Fibroblast of villous mesenchyme (primary cell): ENCODE measurements around the gene FGFBP1. TPM values are rescaled to one million over a fixed set of nuclear protein-coding genes. Genes with fewer than 3 reads are reported as not detected.
"Not testable (repeated sequence)": the region's sequence is repeated elsewhere in the genome, so short reads cannot be mapped to it uniquely, and the experiment has no call there.

Experiments
- DNase-seq: peaks from one replicate; pipeline ENCODE4 v3.0.0-alpha.2; 2010; ENCODE audit warnings: low read depth
- H3K4me3 ChIP-seq: 2 replicates; pipeline ENCODE4 v1.5.1; 2011; ENCODE audit warnings: low read depth, mild to moderate bottlenecking, low read length
- CTCF ChIP-seq: IDR thresholded peaks from 2 replicates; pipeline ENCODE4 v1.5.1; 2012; ENCODE audit warnings: low read depth, mild to moderate bottlenecking, low read length; ENCODE audit not compliant: insufficient read depth
- total RNA-seq: library from RNA; depleted of rRNA; stranded (reverse); fragments of >200 nt; gene quantifications from 2 replicates; pipeline ENCODE4 v1.2.3, GENCODE V29; 2012

The FGFBP1 gene
- total RNA-seq, 1 donor = not detected

- H3K4me3 ChIP-seq = no peak overlapping the region
- peak; percentile 31 for DNase-seq
- no peak for TF ChIP-seq CTCF
Observed at GRCh38 chr4:15926486-15926885, 12.1 kb downstream of the FGFBP1 start.

- no peak for DNase-seq
- H3K4me3 ChIP-seq = no peak overlapping the region
- TF ChIP-seq CTCF = no peak
Observed at GRCh38 chr4:15925830-15926229, 12.7 kb downstream of the FGFBP1 start.

GRCh38 chr4:15921592-15921932 lies 17.0 kb downstream of the FGFBP1 start:
- TF ChIP-seq CTCF = no peak
- no peak overlapping the region for H3K4me3 ChIP-seq
- DNase-seq = no peak

GRCh38 chr4:15920723-15921591 lies 17.6 kb downstream of the FGFBP1 start:
- TF ChIP-seq CTCF = no peak
- H3K4me3 ChIP-seq = no peak overlapping the region
- peak; percentile 91 for DNase-seq

GRCh38 chr4:15918484-15919129 lies 19.9 kb downstream of the FGFBP1 start:
- DNase-seq = no peak
- TF ChIP-seq CTCF = no peak
- no peak overlapping the region for H3K4me3 ChIP-seq

- TF ChIP-seq CTCF = no peak
- DNase-seq = no peak
- H3K4me3 ChIP-seq = no peak overlapping the region
Observed at GRCh38 chr4:15917297-15917696, 21.2 kb downstream of the FGFBP1 start.

- H3K4me3 ChIP-seq, DNase-seq: not testable (repeated sequence)
Observed at GRCh38 chr4:15916358-15916757, 22.2 kb downstream of the FGFBP1 start.
